DND-41 (cell line): Measurements from ENCODE around the gene ECHDC3.

Source experiments
- CTCF ChIP-seq: IDR thresholded peaks from 2 replicates; pipeline ENCODE4 v1.5.1; 2012; ENCODE audit warnings: borderline replicate concordance, low read length, moderate library complexity, mild to moderate bottlenecking; ENCODE audit not compliant: poor library complexity, severe bottlenecking; ENCODE audit errors: extremely low read depth
- EZH2 ChIP-seq: IDR thresholded peaks from 3 replicates; pipeline ENCODE4 v1.6.1; 2012; ENCODE audit warnings: borderline replicate concordance, low read depth, mild to moderate bottlenecking, moderate library complexity, low read length, inconsistent platforms; ENCODE audit not compliant: severe bottlenecking

- no peak for TF ChIP-seq CTCF
- TF ChIP-seq EZH2: no peak
Measured at GRCh38 chr10:11742009-11742778, at the start of gene ECHDC3.
